GM23248 (cell line): ENCODE measurements around the gene EVI5L. TPM values are rescaled to one million over a fixed set of nuclear protein-coding genes. Genes with fewer than 3 reads are reported as not detected.

Source experiments
- DNase-seq: peaks from one replicate; pipeline ENCODE4 v3.0.0-alpha.2; 2015
- H2AFZ ChIP-seq: fragments of 200-600 bp; sonication (generic); 2 replicates; pipeline ENCODE4 v1.6.1; 2016; ENCODE audit warnings: antibody characterized with exemption
- H3F3A ChIP-seq: fragments of 200-600 bp; sonication (generic); 2 replicates; pipeline ENCODE4 v1.6.1; 2016; ENCODE audit warnings: mild to moderate bottlenecking, antibody characterized with exemption, mixed run types; ENCODE audit not compliant: insufficient read depth
- H3K27ac ChIP-seq: fragments of 200-600 bp; sonication (generic); 2 replicates; pipeline ENCODE4 v1.5.1; 2016; ENCODE audit warnings: mild to moderate bottlenecking
- H3K27me3 ChIP-seq: fragments of 200-600 bp; sonication (generic); replicated peaks from 2 replicates; pipeline ENCODE4 v1.6.1; 2016; ENCODE audit warnings: mild to moderate bottlenecking; ENCODE audit not compliant: insufficient read depth
- H3K36me3 ChIP-seq: fragments of 200-600 bp; sonication (generic); 2 replicates; pipeline ENCODE4 v1.6.1; 2016; ENCODE audit warnings: low read depth, mild to moderate bottlenecking
- H3K4me1 ChIP-seq: fragments of 200-600 bp; sonication (generic); 2 replicates; pipeline ENCODE4 v1.6.1; 2016; ENCODE audit warnings: mild to moderate bottlenecking; ENCODE audit not compliant: insufficient read depth
- H3K4me2 ChIP-seq: fragments of 200-600 bp; sonication (generic); one replicate; pipeline ENCODE4 v1.6.1; 2016; ENCODE audit warnings: mild to moderate bottlenecking; ENCODE audit not compliant: unreplicated experiment
- H3K4me3 ChIP-seq: fragments of 200-600 bp; sonication (generic); 2 replicates; pipeline ENCODE4 v1.5.1; 2016; ENCODE audit warnings: mild to moderate bottlenecking
- H3K79me2 ChIP-seq: fragments of 200-600 bp; sonication (generic); 2 replicates; pipeline ENCODE4 v1.6.1; 2016; ENCODE audit warnings: mild to moderate bottlenecking; ENCODE audit not compliant: insufficient read depth
- H3K9ac ChIP-seq: fragments of 200-600 bp; sonication (generic); 2 replicates; pipeline ENCODE4 v1.6.1; 2016; ENCODE audit warnings: mild to moderate bottlenecking
- H3K9me2 ChIP-seq: fragments of 200-600 bp; sonication (generic); 2 replicates; pipeline ENCODE4 v1.6.1; 2016; ENCODE audit warnings: mixed run types, mild to moderate bottlenecking, moderate library complexity; ENCODE audit not compliant: insufficient read depth
- H3K9me3 ChIP-seq: fragments of 200-600 bp; sonication (generic); one replicate; pipeline ENCODE4 v1.6.1; 2017; ENCODE audit warnings: low read depth
- H4K20me1 ChIP-seq: fragments of 200-600 bp; sonication (generic); 2 replicates; pipeline ENCODE4 v1.6.0; 2016; ENCODE audit not compliant: insufficient read depth
- EZH2 ChIP-seq: fragments of 200-600 bp; sonication (generic); IDR thresholded peaks from 2 replicates; pipeline ENCODE4 v1.6.1; 2018; ENCODE audit warnings: antibody characterized with exemption, mild to moderate bottlenecking; ENCODE audit not compliant: insufficient read depth, poor library complexity, severe bottlenecking
- EZH2phosphoT487 ChIP-seq: fragments of 200-600 bp; sonication (generic); IDR thresholded peaks from 2 replicates; pipeline ENCODE4 v1.6.1; 2018; ENCODE audit warnings: antibody characterized with exemption, moderate library complexity, mild to moderate bottlenecking, low read depth; ENCODE audit not compliant: insufficient read depth
- WGBS, 2 experiments: methylation state at CpG; one replicate each; pipeline ENCODE4 v1.1.6; 2015 to 2017; ENCODE audit warnings: low lambda C conversion rate in 2 of 2, low coverage in 1 of 2; ENCODE audit errors: missing lambda C conversion rate in 2 of 2; 5-methylcytosine and 5-hydroxymethylcytosine counted together
- in situ Hi-C: fragments of 300-500 bp; cut with MboI; formaldehyde crosslinking; loops from 2 replicates; pipeline ENCODE4 v1.15.0; 2020
- polyA plus RNA-seq: library from polyadenylated mRNA; unstranded; fragments of >200 nt; fragmentation: Nextera tagmentation; extraction: Ambion mirVana; gene quantifications from 2 replicates; pipeline ENCODE4 v1.2.1, GENCODE V29; 2016
- total RNA-seq: library from RNA; depleted of rRNA; stranded (reverse); fragments of >200 nt; shearing (Covaris generic); gene quantifications from 2 replicates; pipeline ENCODE4 v1.2.3, GENCODE V29; 2014

EVI5L gene
- total and polyA plus RNA-seq, 2 experiments from 2014 or later = 6.9 to 24.3 TPM

DNA sequence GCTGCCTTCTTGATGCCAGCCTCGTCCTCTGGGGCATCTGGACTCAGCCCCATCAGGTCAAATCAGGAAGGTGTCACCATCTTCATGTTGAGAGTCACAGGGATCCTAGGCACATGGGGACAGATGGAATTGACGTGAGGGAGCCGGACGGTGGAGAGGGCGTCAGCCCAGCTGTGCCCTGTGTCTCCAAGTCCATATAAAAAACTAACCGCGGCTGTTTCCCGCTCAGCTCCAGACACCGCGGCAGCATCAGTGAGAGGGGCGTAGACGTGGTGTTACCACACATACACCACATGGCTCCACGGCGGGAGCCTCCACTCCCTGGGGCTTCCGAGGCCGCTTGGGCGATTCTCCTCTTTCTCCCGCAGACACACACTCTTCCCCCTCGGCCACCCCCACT lies 49.8 kb downstream of the EVI5L start:
- Histone ChIP-seq H3K9me2 (no peaks in the 10 kb centered on the region), H3K9ac (no peak overlapping the region), H3K4me2 (no peak overlapping the region), H3K27me3 (peaks cover 7% of the 10 kb centered on the region), H2AFZ (no peak overlapping the region), H3F3A (no peaks in the 10 kb centered on the region), H3K4me1 (no peaks in the 10 kb centered on the region), H3K27ac (no peak overlapping the region), H3K9me3 (no peaks in the 10 kb centered on the region), H3K79me2 (no peaks in the 10 kb centered on the region), H3K4me3 (no peak overlapping the region), H4K20me1 (no peaks in the 10 kb centered on the region), H3K36me3 (no peaks in the 10 kb centered on the region)
- no peak for TF ChIP-seq EZH2
- no peak for TF ChIP-seq EZH2phosphoT487
- peak; percentile 32 for DNase-seq
- in situ Hi-C loops = no loop called here
- WGBS, 2 experiments = 14 to 22% methylated on average over 19 of the region's 19 CpGs

DNA sequence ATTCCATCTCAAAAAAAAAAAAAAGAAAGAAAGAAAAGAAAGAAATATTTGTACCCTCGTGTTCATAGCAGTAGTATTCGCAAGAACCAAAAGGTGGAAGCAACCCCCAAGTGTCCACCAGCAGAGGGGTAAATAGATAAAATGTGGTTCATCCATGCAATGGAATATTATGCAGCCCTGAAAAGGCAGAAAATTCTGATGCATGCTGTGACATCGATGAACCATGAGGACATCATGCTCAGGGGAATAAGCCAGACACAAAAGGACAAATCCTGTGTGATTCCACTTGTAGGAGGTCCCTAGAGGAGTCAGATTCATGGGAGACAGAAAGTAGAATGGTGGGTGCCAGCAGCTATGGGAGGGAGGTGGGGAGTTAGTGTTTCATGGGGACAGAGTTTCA lies 51.9 kb downstream of the EVI5L start:
- Histone ChIP-seq H3K36me3 (no peaks in the 10 kb centered on the region), H4K20me1 (no peaks in the 10 kb centered on the region), H3K4me3 (no peak overlapping the region), H3K27me3 (no peaks in the 10 kb centered on the region), H3K79me2 (no peaks in the 10 kb centered on the region), H3K9me3 (no peaks in the 10 kb centered on the region), H3K4me2 (no peak overlapping the region), H3K27ac (no peak overlapping the region), H2AFZ (no peak overlapping the region), H3K4me1 (no peaks in the 10 kb centered on the region), H3F3A (no peaks in the 10 kb centered on the region), H3K9ac (no peak overlapping the region), H3K9me2 (no peaks in the 10 kb centered on the region)
- in situ Hi-C loops = no loop called here
- TF ChIP-seq EZH2phosphoT487 = no peak
- TF ChIP-seq EZH2 = no peak
- 68 to 73% methylated on average over 3 of the region's 3 CpGs for WGBS, 2 experiments
- DNase-seq = no peak

DNA sequence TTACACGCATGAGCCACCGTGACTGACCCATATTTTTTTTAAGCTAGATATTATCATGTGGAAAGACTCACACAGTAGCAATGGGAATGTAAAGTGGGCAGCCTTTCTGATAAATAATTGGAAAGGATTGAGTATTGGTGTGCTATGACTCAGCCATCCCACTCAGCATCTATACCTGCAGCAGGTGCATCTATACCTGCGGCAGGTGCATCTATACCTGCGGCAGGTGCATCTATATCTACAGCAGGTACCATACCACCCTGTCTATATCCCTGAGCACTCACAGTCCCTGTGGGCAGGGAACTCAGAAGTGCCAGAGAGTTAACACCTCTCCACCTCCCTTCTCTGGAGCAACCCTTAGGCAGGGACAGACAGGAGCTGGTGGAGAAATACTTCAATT lies 53.1 kb downstream of the EVI5L start:
- 75 to 77% methylated on average over 4 of the region's 4 CpGs for WGBS, 2 experiments
- H2AFZ ChIP-seq = no peak overlapping the region
- in situ Hi-C loops = no loop called here

DNA sequence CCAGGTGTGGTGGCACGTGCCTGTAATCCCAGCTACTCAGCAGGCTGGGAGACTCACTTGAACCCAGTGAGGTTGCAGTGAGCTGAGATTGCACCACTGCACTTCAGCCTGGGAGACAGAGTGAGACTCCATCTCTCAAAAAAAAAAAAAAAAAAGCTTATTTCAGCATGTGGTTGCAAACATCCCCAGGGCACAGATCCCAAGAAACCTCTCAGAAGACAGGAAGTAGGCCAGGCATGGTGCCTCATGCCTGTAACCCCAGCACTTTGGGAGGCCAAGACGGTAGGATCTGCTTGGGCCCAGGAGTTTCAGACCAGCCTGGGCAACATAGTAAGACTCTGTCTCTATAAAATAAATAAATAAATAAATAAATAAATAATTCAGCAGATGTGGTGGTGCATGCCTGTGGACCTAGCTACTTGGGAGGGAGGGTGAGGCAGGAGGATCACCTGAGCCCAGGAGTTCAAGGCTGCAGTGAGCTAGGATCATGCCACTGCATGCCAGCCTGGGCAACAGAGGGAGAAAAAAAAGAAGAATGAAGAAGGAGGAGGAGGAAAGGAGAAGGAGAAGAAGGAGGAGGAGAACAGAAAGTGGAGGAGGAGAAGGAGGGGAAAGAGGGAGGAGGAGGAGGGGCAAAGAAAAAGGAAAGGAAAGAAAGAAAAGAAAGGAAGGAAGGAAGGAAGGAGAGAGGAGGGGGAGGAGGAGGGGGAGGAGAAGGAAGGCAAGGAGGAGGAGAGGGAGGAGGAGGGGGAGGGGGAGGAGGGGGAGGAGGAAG lies 54.0 kb downstream of the EVI5L start:
- H3K27me3 ChIP-seq = no peaks in the 10 kb centered on the region
- no peak overlapping the region for H3K4me2 ChIP-seq
- no peak overlapping the region for H3K9ac ChIP-seq
- no peaks in the 10 kb centered on the region for H3K36me3 ChIP-seq
- no peaks in the 10 kb centered on the region for H3K9me3 ChIP-seq
- TF ChIP-seq EZH2phosphoT487 (no peak), EZH2 (no peak)
- H3K9me2 ChIP-seq = no peaks in the 10 kb centered on the region
- no peak overlapping the region for H2AFZ ChIP-seq
- no peaks in the 10 kb centered on the region for H3F3A ChIP-seq
- H3K4me3 ChIP-seq = no peak overlapping the region
- no peaks in the 10 kb centered on the region for H4K20me1 ChIP-seq
- no peak overlapping the region for H3K27ac ChIP-seq
- no peaks in the 10 kb centered on the region for H3K4me1 ChIP-seq
- DNase-seq = peak; percentile 54
- in situ Hi-C loops = no loop called here
- no peaks in the 10 kb centered on the region for H3K79me2 ChIP-seq
- WGBS, 2 experiments = 71 to 72% methylated on average over 2 of the region's 2 CpGs

More for the DNA sequence above, 53.1 kb downstream of the EVI5L start:
- no peak for DNase-seq
- Histone ChIP-seq H3F3A (no peaks in the 10 kb centered on the region), H3K79me2 (no peaks in the 10 kb centered on the region), H3K9me3 (no peaks in the 10 kb centered on the region), H3K27ac (no peak overlapping the region), H3K4me3 (no peak overlapping the region), H3K4me2 (no peak overlapping the region), H3K4me1 (no peaks in the 10 kb centered on the region), H4K20me1 (no peaks in the 10 kb centered on the region), H3K36me3 (no peaks in the 10 kb centered on the region), H3K9ac (no peak overlapping the region), H3K27me3 (no peaks in the 10 kb centered on the region), H3K9me2 (no peaks in the 10 kb centered on the region)
- TF ChIP-seq EZH2 (no peak), EZH2phosphoT487 (no peak)
